Measurements from ENCODE around the gene AP4M1.

DNA sequence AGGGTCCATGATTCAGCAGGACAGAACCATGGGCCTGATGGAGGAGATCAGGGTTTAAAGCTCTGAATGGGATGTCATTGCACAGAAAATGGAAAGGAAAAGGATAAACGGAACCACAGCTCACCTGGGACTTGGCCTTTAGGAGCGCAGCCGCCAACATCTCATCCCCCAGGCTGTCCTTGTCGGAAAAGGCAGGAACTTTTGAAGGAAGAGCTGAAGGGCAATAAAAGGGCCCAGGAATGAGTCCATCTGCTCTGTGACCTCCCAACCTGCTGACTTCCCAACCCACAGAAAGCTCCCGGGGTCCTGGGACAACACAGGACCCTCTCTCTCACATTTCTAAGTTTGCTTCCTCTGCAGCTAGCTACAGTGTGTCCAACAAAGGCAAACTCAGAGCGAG lies 26.0 kb upstream of the AP4M1 start:
- TF ChIP-seq CTCF (IDR thresholded peaks at IDR 0.05) (no peak), POLR2A (IDR thresholded peaks at IDR 0.05) (no peak)

Measured in thyroid gland (tissue), 4 donors.